NCI-H2171 treated with DMSO at 0.1 percent for 48 hours (cell line): ENCODE measurements around the gene ATF3.
"Not testable (repeated sequence)": the region's sequence is repeated elsewhere in the genome, so short reads cannot be mapped to it uniquely, and the experiment has no call there.

Experiments used
- DNase-seq: peaks from one replicate; lab custom pipeline; 2025; lab: John Stamatoyannopoulos, UW

Gene ATF3

GRCh38 chr1:212651521-212651920 lies 43.0 kb downstream of the ATF3 start:
- DNase-seq: no peak

GRCh38 chr1:212651977-212652376 lies 43.4 kb downstream of the ATF3 start:
- no peak for DNase-seq

GRCh38 chr1:212652609-212653008 lies 44.0 kb downstream of the ATF3 start:
- DNase-seq: no peak

- no peak for DNase-seq
Measured at GRCh38 chr1:212655668-212656440, 47.3 kb downstream of the ATF3 start.

- DNase-seq: no peak
Measured at GRCh38 chr1:212656730-212657129, 48.2 kb downstream of the ATF3 start.

- not testable (repeated sequence) for DNase-seq
Measured at GRCh38 chr1:212658250-212658649, 49.7 kb downstream of the ATF3 start.

- DNase-seq: peak; percentile 72
Measured at GRCh38 chr1:212664409-212665199, 56.0 kb downstream of the ATF3 start.

- peak; percentile 94 for DNase-seq
Measured at GRCh38 chr1:212665241-212666115, 56.9 kb downstream of the ATF3 start.

GRCh38 chr1:212666116-212666775 lies 57.7 kb downstream of the ATF3 start:
- no peak for DNase-seq

GRCh38 chr1:212667223-212668139 lies 58.9 kb downstream of the ATF3 start:
- DNase-seq: peak; percentile 84

- no peak for DNase-seq
Measured at GRCh38 chr1:212668477-212668876, 59.9 kb downstream of the ATF3 start.

GRCh38 chr1:212669102-212669501 lies 60.5 kb downstream of the ATF3 start:
- DNase-seq: no peak

GRCh38 chr1:212669600-212669999 lies 61.0 kb downstream of the ATF3 start:
- no peak for DNase-seq

- DNase-seq: no peak
Measured at GRCh38 chr1:212670301-212670700, 61.7 kb downstream of the ATF3 start.
